IMR-90 (cell line): Measurements from ENCODE around the gene PISD.

Experiments
- CTCF ChIP-seq: conservative IDR thresholded peaks from 2 replicates; pipeline ENCODE4 v1.5.1; 2012; ENCODE audit warnings: mild to moderate bottlenecking, low read depth, low read length, improper control_type of control experiment
- FOS ChIP-seq: fragments of 150-350 bp; IDR thresholded peaks from 2 replicates; pipeline ENCODE4 v1.6.1; 2016; ENCODE audit warnings: low read depth, low read length
- MAZ ChIP-seq: IDR thresholded peaks from 2 replicates; pipeline ENCODE4 v1.6.1; 2012; ENCODE audit warnings: low read depth, mild to moderate bottlenecking, low read length, improper control_type of control experiment, moderate library complexity, borderline replicate concordance
- POLR2A ChIP-seq: IDR thresholded peaks from 2 replicates; pipeline ENCODE4 v1.6.1; 2012; ENCODE audit warnings: mild to moderate bottlenecking, low read depth, low read length
- RAD21 ChIP-seq: IDR thresholded peaks from 2 replicates; pipeline ENCODE4 v1.6.1; 2012; ENCODE audit warnings: low read length, improper control_type of control experiment
- SMC3 ChIP-seq: fragments of 150-350 bp; IDR thresholded peaks from 2 replicates; pipeline ENCODE4 v1.6.1; 2016; ENCODE audit warnings: low read depth, mild to moderate bottlenecking, antibody characterized with exemption, low read length, moderate library complexity

GRCh38 chr22:31680861-31681341 lies 18.9 kb upstream of the PISD start:
- TF ChIP-seq CTCF = no peak
- no peak for TF ChIP-seq POLR2A
- TF ChIP-seq RAD21 = no peak
- TF ChIP-seq SMC3 = no peak
- TF ChIP-seq MAZ = no peak
- TF ChIP-seq FOS = no peak
